PC-9 (cell line): ENCODE results near the gene MRPL48. TPM values are rescaled to one million over a fixed set of nuclear protein-coding genes. Genes with fewer than 3 reads are reported as not detected.

Experiments
- BruUV-seq: library from RNA; stranded (reverse); fragments of 400-500 nt; replicated peaks from 2 replicates; lab custom pipeline; 2021; lab: Mats Ljungman, UMichigan
- CTCF ChIA-PET: fragments of 300-600 bp; sonication (Branson Sonifier 250); formaldehyde crosslinking; loops from one replicate; lab custom pipeline; 2022; ENCODE audit warnings: antibody characterized with exemption; lab: Charles Lee
- POLR2A ChIA-PET: fragments of 300-600 bp; sonication (Branson Sonifier 250); formaldehyde crosslinking; loops from one replicate; lab custom pipeline; 2022; ENCODE audit warnings: antibody characterized with exemption; ENCODE audit not compliant: unreplicated experiment; lab: Charles Lee
- DNase-seq, 2 experiments: peaks; one replicate each; pipeline versions ENCODE4 v3.0.0 to v3.0.0-alpha.2; 2015 to 2022; ENCODE audit warnings: mixed read lengths in 1 of 2
- H2AFZ ChIP-seq: fragments of 200-600 bp; sonication (generic); 2 replicates; pipeline ENCODE4 v1.8.1; 2017; ENCODE audit warnings: antibody characterized with exemption
- H3F3A ChIP-seq: fragments of 200-600 bp; sonication (generic); 2 replicates; pipeline ENCODE4 v1.8.1; 2017; ENCODE audit warnings: antibody characterized with exemption, mild to moderate bottlenecking, low read depth; ENCODE audit not compliant: insufficient read depth
- H3K27ac ChIP-seq: fragments of 200-600 bp; sonication (generic); 2 replicates; pipeline ENCODE4 v1.6.1; 2016; ENCODE audit warnings: mixed run types
- H3K27me3 ChIP-seq: fragments of 200-600 bp; sonication (generic); 2 replicates; pipeline ENCODE4 v1.6.1; 2016; ENCODE audit warnings: low read depth, mixed run types; ENCODE audit not compliant: insufficient read depth
- H3K36me3 ChIP-seq: fragments of 200-600 bp; sonication (generic); 2 replicates; pipeline ENCODE4 v1.6.1; 2016; ENCODE audit warnings: low read depth, mixed run types
- H3K4me1 ChIP-seq: fragments of 200-600 bp; sonication (generic); replicated peaks from 2 replicates; pipeline ENCODE4 v1.6.1; 2016; ENCODE audit warnings: mixed run types; ENCODE audit not compliant: insufficient read depth
- H3K4me2 ChIP-seq: fragments of 200-600 bp; sonication (generic); 2 replicates; pipeline ENCODE4 v1.6.1; 2017; ENCODE audit warnings: mixed run types
- H3K4me3 ChIP-seq: fragments of 200-600 bp; sonication (generic); 2 replicates; pipeline ENCODE4 v1.6.1; 2016; ENCODE audit warnings: mixed run types
- H3K79me2 ChIP-seq: fragments of 200-600 bp; sonication (generic); 2 replicates; pipeline ENCODE4 v1.6.1; 2017; ENCODE audit warnings: low read depth, mixed run types
- H3K9me2 ChIP-seq: fragments of 200-600 bp; sonication (generic); 2 replicates; pipeline ENCODE4 v1.8.1; 2017; ENCODE audit warnings: mild to moderate bottlenecking; ENCODE audit not compliant: insufficient read depth
- H3K9me3 ChIP-seq: fragments of 200-600 bp; sonication (generic); 2 replicates; pipeline ENCODE4 v1.8.1; 2016; ENCODE audit warnings: low read depth; ENCODE audit not compliant: insufficient read depth
- H4K20me1 ChIP-seq: fragments of 200-600 bp; sonication (generic); 2 replicates; pipeline ENCODE4 v1.8.1; 2017; ENCODE audit not compliant: insufficient read depth
- CTCF ChIP-seq: fragments of 200-600 bp; sonication (generic); conservative IDR thresholded peaks from 2 replicates; pipeline ENCODE4 v1.6.1; 2017; ENCODE audit warnings: mixed run types, antibody characterized with exemption, mild to moderate bottlenecking, moderate library complexity
- EZH2 ChIP-seq: fragments of 200-600 bp; sonication (generic); IDR thresholded peaks from 2 replicates; pipeline ENCODE4 v1.8.0; 2017; ENCODE audit warnings: antibody characterized with exemption, low read depth
- intact Hi-C: fragments of 100-400 bp; cut with micrococcal nuclease; formaldehyde crosslinking; loops from one replicate; pipeline ENCODE4 v1.10.0; 2022; ENCODE audit not compliant: unreplicated experiment
- total RNA-seq: library from RNA; stranded (reverse); gene quantifications from 2 replicates; pipeline ENCODE4 v1.2.3, GENCODE V29; 2021

MRPL48 gene
- total RNA-seq, 1 experiment from 2014 or later = 64.5 TPM

GRCh38 chr11:73755670-73756069, 32.0 kb upstream of the MRPL48 start:
- ChIA-PET CTCF (interaction anchor here (0.6 to 0.7 kb wide), 2 partner anchors 130 to 405 kb away, joined by 3 to 5 read pairs; no protein-coding TSS in a partner anchor), POLR2A (interaction anchor here (0.7 kb wide), 1 partner anchor 262 kb away, joined by 8 read pairs; no protein-coding TSS in a partner anchor)
- no TSS peak for BruUV-seq

GRCh38 chr11:73757598-73757997, 30.1 kb upstream of the MRPL48 start:
- TF ChIP-seq EZH2 = no peak
- no peak for TF ChIP-seq CTCF
- Histone ChIP-seq H3K4me1 (peaks cover 24% of the 10 kb centered on the region), H2AFZ (no peak overlapping the region), H3F3A (peaks cover 4% of the 10 kb centered on the region; the same call in 1 of the 2 replicates), H3K36me3 (no peaks in the 10 kb centered on the region; the same call in 1 of the 2 replicates), H3K27ac (no peak overlapping the region), H3K79me2 (peaks cover 75% of the 10 kb centered on the region), H3K9me2 (no peaks in the 10 kb centered on the region), H4K20me1 (peaks cover 46% of the 10 kb centered on the region), H3K4me2 (peak overlapping the region; percentile 77), H3K9me3 (no peaks in the 10 kb centered on the region), H3K27me3 (no peaks in the 10 kb centered on the region), H3K4me3 (no peak overlapping the region)
- CTCF ChIA-PET = no interaction called here
- POLR2A ChIA-PET = no interaction called here
- intact Hi-C loops = no loop called here
- DNase-seq = no peak
- BruUV-seq = no TSS peak

More at GRCh38 chr11:73755670-73756069, 32.0 kb upstream of the MRPL48 start:
- H3F3A ChIP-seq = no peaks in the 10 kb centered on the region
- no peak overlapping the region for H3K4me2 ChIP-seq
- H3K4me1 ChIP-seq = peaks cover 21% of the 10 kb centered on the region
- H3K79me2 ChIP-seq = peaks cover 94% of the 10 kb centered on the region
- intact Hi-C loops = no loop called here
- H4K20me1 ChIP-seq = peaks cover 57% of the 10 kb centered on the region
- no peak for TF ChIP-seq CTCF
- TF ChIP-seq EZH2 = no peak
- no peak for DNase-seq
- no peaks in the 10 kb centered on the region for H3K27me3 ChIP-seq
- no peaks in the 10 kb centered on the region; the same call in 1 of the 2 replicates for H3K36me3 ChIP-seq
- no peak overlapping the region for H3K27ac ChIP-seq
- no peak overlapping the region for H2AFZ ChIP-seq
- H3K4me3 ChIP-seq = no peak overlapping the region
- H3K9me2 ChIP-seq = no peaks in the 10 kb centered on the region
- no peaks in the 10 kb centered on the region for H3K9me3 ChIP-seq

DNA sequence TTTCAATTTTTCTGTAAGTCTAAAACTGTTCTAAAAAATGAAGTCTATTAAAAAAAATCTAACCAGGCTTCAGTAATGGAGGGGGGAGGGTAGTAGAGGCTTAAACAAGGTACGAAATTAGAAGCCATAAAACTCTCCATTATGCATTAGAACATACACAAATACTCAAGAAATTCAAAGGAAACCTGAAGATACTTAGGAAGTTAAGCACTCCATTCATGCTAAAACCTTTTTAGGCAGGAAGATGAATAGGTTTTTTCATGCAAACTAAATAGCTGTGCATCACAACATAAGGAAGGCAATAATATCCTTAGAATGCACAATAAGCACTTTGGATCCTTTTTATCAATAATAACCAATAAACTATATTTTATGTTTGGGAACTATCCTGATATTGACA, 29.2 kb upstream of the MRPL48 start:
- Histone ChIP-seq H3F3A (peaks cover 11% of the 10 kb centered on the region; the same call in 1 of the 2 replicates), H3K4me1 (peaks cover 24% of the 10 kb centered on the region), H3K9me3 (no peaks in the 10 kb centered on the region), H3K36me3 (no peaks in the 10 kb centered on the region; the same call in 1 of the 2 replicates), H3K27me3 (no peaks in the 10 kb centered on the region), H3K4me3 (peak overlapping the region; percentile 96; the same call in 1 of the 2 replicates), H2AFZ (no peak overlapping the region), H3K27ac (no peak overlapping the region), H3K79me2 (peaks cover 69% of the 10 kb centered on the region), H3K4me2 (peak overlapping the region; percentile 77), H4K20me1 (peaks cover 46% of the 10 kb centered on the region), H3K9me2 (no peaks in the 10 kb centered on the region)
- POLR2A ChIA-PET = interaction anchor here (0.7 kb wide), 1 partner anchor 12 kb away, joined by 5 read pairs; no protein-coding TSS in a partner anchor
- TF ChIP-seq CTCF = no peak
- no peak for TF ChIP-seq EZH2
- no TSS peak for BruUV-seq
- CTCF ChIA-PET = no interaction called here
- intact Hi-C loops = no loop called here
- no peak for DNase-seq
